Peyer's patch (tissue), 4 donors: Measurements from ENCODE around the gene PLXNA2.

Experiments used
- POLR2A ChIP-seq, 2 donors: fragments of 450-650 bp; IDR thresholded peaks; one replicate each; pipeline ENCODE4 v1.5.1; 2017; ENCODE audit warnings: antibody characterized with exemption in 2 of 2, mild to moderate bottlenecking in 2 of 2, moderate library complexity in 2 of 2
- TF ChIP-seq, protein P1 (sequence below), 6 experiments: fragments of 450-650 bp in 4 of 6; fragments of 200-600 bp in 2 of 6; sonication (generic) in 1 of 6; IDR thresholded peaks; one replicate each; pipeline ENCODE4 v1.5.1; 2017 to 2019; ENCODE audit warnings: antibody characterized with exemption in 6 of 6, mild to moderate bottlenecking in 3 of 6, moderate library complexity in 1 of 6

DNA sequence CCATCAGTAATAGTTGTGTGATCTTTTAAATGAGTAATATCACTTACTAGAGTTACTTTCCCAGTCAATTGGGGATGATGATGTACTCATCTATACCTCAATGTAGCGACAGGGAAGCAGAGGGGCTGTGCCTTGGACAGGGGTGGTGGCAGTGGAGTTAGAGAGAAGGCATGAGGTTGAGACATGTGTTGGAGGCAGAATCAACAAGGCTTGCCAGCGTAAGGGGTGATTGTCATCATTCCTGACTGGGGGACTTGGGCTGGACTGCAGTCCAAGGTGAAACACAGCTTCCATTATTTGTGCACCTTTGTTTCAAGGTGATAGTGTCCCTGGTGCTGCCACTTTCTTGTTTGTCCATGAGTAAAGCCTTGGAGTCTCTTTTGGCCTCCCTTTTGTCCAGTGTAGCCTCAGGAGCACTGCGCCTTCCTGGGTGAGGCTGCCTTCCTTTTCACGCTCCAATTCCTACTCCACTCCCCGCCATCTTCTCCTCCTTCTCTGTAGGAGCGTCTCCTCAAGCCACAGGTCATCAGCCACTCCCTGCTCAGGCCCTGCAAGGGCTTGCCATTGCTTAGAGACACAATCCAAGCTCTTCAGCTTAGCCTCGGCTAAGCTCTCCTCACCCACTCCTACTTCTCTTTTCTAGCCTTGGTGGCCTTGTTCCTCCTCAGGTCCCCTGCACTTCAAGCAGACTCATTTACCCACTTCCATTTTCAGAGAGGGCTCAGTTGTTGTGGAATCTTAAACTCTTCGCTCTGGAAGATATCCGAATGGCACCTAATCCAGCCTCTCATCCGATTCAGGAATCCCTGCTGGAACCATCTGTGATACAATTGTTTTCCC lies 255.6 kb downstream of the PLXNA2 start:
- no peak for TF ChIP-seq POLR2A (IDR thresholded peaks at IDR 0.05)
- TF ChIP-seq, protein P1, sequence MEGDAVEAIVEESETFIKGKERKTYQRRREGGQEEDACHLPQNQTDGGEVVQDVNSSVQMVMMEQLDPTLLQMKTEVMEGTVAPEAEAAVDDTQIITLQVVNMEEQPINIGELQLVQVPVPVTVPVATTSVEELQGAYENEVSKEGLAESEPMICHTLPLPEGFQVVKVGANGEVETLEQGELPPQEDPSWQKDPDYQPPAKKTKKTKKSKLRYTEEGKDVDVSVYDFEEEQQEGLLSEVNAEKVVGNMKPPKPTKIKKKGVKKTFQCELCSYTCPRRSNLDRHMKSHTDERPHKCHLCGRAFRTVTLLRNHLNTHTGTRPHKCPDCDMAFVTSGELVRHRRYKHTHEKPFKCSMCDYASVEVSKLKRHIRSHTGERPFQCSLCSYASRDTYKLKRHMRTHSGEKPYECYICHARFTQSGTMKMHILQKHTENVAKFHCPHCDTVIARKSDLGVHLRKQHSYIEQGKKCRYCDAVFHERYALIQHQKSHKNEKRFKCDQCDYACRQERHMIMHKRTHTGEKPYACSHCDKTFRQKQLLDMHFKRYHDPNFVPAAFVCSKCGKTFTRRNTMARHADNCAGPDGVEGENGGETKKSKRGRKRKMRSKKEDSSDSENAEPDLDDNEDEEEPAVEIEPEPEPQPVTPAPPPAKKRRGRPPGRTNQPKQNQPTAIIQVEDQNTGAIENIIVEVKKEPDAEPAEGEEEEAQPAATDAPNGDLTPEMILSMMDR (IDR thresholded peaks at IDR 0.05) = no peak
